ENCODE results near the gene TRIM7.
"Not testable (repeated sequence)": the region's sequence is repeated elsewhere in the genome, so short reads cannot be mapped to it uniquely, and the experiment has no call there.

Gene TRIM7

DNA sequence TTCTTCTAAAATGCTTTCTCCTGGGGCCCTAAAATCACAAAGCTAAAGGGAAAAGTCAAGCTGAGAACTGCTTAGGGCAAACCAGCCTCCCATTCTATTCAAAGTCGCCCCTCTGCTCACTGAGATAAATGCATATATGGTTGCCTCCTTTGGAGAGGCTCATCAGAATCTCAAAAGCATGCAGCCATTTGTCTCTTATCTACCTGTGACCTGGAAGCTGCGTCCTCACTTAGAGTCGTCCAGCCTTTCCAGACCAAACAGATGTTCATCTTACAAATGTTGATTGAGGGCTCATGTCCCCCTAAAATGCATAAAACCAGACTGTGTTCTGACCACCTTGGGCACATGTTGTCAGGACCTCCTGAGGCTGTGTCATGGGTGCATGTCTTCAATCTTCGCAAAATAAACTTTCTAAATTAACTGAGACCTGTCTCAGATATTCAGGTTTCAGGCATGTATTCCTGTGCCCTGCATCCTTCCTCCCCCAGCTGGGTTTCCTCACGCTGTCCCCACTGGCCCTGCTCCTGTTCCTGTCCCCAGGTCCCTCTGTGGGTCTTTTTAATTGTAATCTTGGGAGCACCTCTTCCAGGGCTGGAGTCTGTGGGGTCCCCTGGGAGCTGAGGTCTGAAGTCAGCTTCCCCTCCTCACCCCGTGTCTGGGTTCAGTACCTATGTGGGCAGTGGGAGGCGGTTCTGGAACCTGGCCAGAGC lies 57.9 kb downstream of the TRIM7 start, which contains the start of gene OR2V2:
TSS of gene OR2V2 (plus strand) at position 660 of the 710 bp plus-strand sequence. CDS start 7,357 bp downstream, outside the sequence.
- not testable (repeated sequence) for DNase-seq

- DNase-seq = no peak
These were observed 59.9 kb downstream of the TRIM7 start for GRCh38 chr5:181145133-181145532.

Measured in NCI-H446 (cell line).